ENCODE measurements around the gene CATSPERE.
"Not testable (repeated sequence)": the region's sequence is repeated elsewhere in the genome, so short reads cannot be mapped to it uniquely, and the experiment has no call there.

CATSPERE gene

GRCh38 chr1:244548558-244549115, 87.6 kb downstream of the CATSPERE start:
- no peak for DNase-seq

DNA sequence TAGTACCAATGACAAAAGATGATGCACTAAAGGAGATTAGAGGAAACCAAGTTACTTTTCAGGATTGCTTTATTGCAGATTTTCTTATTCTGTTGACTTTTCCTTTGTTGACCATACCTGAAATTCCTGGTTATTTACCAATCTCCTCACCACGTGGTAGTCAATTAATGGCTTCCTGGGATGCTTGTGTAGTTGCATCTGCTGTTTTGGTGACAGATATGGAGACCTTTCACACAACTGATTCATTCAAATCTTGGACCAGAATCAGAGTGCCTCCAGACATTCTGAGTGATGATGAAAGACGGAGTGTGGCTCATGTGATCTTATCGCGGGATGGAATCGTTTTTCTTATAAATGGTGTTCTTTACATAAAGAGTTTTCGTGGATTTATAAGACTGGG, 91.3 kb downstream of the CATSPERE start:
- no peak for DNase-seq

DNA sequence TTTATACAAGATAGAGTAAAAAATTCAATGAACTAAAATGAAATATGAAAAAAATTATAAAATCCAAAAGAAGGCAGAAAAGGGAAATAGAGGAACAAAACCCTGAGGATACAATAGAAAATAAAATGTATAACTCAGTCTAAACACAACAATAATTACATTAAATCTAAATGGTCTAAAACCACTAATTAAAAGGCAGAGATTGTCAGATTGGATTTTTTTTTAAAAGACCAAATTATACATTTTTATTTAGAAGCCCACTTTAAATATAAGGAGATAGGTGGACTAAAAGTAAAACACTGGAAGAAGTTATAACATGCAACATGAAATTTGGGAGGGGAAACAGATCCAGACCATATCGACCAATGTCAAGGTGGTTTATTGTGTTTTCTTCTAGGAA, 95.2 kb downstream of the CATSPERE start:
- no peak for DNase-seq

- DNase-seq: no peak
Measured at GRCh38 chr1:244557565-244557964, 96.5 kb downstream of the CATSPERE start.

DNA sequence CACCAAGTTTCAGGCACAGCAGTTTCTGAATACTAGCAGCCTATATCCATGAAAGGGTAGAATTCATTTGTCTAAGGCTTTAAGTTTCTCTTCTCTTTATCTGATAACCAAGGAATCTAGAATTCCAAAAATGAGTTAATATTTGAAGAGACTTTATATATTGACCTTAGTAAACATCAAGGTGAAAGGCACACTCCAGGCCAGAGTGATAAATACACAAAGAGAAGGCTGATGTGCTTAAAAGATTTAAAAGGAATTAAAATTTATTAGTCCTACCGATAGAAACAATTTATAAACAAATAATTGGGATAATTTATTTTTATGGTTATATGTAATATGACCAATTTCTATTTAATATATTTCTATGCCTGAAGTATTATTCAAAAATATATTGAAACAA, 98.5 kb downstream of the CATSPERE start:
- no peak for DNase-seq

- DNase-seq: not testable (repeated sequence)
Measured at GRCh38 chr1:244562877-244563276, 101.8 kb downstream of the CATSPERE start.

GRCh38 chr1:244573768-244574167, 112.7 kb downstream of the CATSPERE start:
- DNase-seq: no peak

GRCh38 chr1:244576259-244576892, 115.3 kb downstream of the CATSPERE start:
- no peak for DNase-seq

DNA sequence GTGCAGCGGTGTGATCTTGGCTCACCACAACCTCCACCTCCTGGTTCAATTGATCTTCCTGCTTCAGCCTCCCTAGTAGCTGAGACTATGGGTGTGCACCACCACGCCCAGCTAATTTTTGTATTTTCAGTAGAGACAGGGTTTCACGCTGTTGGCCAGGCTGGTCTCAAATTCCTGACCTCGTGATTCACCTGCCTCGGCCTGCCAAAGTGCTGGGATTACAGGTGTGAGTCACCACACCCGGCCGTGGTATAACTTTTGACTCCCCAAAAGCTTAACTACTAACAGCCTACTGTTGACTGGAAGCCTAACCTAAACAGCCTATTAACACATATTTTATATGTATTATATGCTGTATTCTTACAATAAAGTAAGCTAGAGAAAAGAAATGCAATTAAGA, 117.1 kb downstream of the CATSPERE start:
- not testable (repeated sequence) for DNase-seq

DNA sequence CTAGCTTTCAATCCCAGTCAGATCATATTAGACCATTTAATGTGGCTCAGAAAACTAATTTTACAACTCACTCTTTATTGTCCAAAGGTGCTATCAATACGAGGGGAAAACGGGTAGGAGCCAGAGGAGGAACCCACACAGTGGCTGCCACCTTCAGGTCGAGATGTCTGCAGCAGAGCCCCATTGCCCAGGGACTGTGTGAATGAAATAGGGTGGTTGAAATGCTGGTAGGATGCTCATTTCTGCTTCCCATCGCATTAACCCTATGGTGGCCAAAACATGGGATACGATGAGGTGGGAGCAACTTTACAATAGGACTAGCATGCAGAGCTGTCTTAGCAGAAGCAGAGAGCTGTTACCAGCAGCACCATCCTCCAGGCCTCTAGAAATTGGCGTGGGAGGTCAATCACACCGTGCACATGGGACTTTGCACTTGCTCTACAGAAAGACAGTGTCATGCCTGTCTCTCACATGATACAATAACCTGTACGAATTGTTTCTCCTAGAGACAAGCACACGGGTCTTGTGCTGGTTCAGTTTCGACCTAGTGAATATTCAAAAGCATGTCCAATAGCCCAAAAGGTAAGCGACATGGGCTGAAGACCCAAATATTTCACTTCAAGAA, 122.4 kb downstream of the CATSPERE start:
- no peak for DNase-seq

GRCh38 chr1:244585867-244586266, 124.8 kb downstream of the CATSPERE start:
- DNase-seq: no peak

DNA sequence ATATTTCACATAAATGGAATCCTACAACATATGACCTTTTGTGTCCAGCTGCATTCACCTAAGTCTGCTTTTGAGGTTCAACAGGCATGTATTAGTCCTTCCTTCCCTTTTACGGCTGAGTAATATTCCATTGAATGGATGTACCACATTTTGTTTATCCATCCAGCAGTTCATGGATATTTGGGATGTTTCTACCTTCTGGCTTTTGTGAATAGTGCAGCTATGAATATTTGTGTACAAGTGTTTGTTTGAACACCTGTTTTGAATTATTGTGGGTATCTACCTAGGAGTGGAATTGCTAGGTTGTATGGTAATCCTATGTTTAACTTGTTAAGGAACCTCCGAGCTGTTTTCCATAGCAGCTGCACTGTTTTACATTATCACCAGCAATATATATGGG, 129.6 kb downstream of the CATSPERE start:
- no peak for DNase-seq

DNA sequence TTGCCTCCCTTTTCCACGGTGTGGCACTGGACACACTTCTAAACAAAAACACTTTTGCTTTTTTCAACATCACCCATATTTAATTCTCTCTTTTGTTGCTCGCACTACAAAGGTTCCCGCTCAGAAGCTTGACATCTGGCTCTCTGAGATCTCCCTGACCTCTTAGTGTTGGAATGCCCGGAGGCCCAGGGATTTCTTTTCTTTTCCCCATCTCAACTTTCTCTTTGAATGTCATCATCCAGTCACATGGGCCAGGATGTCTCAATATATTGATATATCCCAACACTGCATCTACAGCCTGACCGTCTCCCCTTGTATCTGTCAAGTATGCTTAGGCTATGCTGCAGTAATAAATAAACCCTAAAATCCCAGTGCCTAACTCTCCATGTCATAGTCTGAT, 137.5 kb downstream of the CATSPERE start:
- DNase-seq: no peak

- no peak for DNase-seq
Measured at GRCh38 chr1:244599937-244600350, 138.9 kb downstream of the CATSPERE start.

DNA sequence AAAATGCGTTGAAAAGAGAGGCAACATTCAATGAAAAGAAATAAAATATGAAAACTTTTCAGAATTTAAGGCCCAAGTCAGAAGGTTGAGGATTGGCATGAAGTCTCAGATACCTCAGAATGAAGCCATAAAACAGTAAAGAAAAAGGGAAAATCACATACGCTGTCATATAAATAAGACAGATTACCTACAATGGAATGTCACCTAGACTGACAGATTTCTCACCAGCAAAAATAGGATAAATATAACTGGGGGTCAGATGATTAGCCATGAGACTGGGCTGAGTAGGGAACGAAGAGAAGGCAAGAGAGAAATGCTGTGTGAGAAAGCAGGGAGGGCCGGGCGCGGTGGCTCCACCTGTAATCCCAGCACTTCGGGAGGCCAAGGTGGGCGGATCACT, 140.3 kb downstream of the CATSPERE start:
- no peak for DNase-seq

GRCh38 chr1:244603498-244603897, 142.4 kb downstream of the CATSPERE start:
- DNase-seq: peak; percentile 61

- no peak for DNase-seq
Measured at GRCh38 chr1:244605835-244606370, 144.8 kb downstream of the CATSPERE start.

DNA sequence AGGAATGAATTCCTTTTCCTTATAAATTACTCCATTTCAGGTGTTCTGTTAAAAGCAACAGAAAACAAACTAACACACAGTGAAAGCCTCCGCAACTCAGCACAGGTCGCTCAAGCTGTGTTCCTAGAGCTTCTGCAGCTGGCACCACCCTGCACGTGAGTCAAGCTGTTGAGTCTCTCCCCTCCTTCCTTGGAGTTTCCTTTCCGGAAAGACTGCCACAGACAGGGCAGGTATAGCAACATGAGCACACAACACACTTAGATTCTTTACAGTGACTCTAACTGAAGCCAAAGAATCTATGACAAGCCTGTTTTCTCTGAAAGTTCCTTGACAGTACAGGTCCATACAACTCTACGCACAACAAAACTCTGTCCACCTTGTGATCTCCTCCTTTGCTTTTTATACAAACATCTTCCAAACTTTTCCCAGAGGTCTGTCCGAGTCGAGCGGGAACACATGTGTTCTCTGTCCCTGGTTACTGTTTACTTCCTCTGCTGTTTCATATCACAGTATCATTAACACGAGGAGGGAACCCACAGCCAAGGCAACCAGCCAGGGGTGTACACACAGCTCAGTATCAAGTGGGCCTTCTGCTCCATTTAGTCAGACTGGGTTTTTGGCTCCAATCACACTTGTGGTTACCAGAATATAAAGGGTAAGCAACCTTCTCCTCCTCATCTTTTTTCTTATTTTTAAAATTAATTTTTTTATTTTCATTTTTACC, 153.2 kb downstream of the CATSPERE start:
- no peak for DNase-seq

DNA sequence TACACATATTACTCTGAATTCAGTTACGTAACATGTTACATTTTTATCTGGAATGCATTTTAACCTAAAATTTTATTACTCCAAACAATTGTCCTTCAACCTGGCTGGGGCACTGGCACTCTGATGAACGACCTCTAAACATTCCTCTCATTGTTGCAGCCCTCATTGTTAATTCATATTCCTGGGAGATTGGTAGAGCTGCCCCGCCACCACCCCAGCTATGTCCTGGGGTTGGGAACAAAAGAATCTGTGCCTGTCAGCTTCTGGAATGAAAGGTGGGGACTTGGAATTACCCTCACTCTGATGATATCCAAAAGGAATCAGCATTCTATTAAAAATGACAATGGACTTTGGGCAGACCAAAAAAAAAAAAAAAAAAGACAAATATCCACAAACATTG, 153.8 kb downstream of the CATSPERE start:
- DNase-seq: no peak

- no peak for DNase-seq
Measured at GRCh38 chr1:244615301-244615700, 154.2 kb downstream of the CATSPERE start.

GRCh38 chr1:244626709-244627108, 165.6 kb downstream of the CATSPERE start:
- DNase-seq: no peak

- DNase-seq: no peak
Measured at GRCh38 chr1:244628789-244629188, 167.7 kb downstream of the CATSPERE start.

DNA sequence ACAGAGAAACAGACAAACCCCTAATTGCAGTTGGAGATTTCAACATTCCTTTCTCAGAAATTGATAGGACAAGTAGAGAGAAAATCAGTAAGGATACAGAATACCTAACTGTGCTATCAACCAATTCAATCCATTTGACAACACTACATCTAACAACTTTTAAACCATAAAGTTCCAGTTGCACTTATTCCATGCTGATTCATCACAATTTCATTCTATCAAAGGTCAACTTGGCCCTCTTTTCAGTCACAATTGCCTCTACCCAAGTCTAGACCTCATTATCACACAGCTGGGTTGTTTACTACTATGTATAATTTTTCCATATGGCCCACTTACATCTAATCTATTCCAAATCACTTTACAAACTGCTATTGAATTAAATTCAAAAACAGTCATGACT, 172.1 kb downstream of the CATSPERE start:
- no peak for DNase-seq

DNA sequence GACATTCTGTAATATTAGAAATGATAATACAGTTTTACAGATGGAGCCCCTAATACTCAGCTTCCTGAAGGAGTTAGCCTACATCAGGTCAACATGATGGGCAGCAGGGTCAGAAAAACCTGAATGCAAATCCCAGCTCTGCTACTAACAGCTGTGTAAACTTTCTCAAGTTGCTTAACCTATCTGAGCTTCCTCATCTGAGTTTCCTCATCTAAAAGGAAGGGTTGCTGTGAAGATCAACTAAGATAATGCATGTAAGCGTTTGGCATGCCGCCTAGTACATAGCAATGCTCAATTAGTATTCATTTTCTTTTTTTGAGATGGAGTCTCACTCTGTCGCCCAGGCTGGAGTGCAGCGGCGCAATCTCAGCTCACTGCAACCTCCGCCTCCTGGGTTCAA, 173.5 kb downstream of the CATSPERE start:
- no peak for DNase-seq
